Left lung (tissue), 10 donors: ENCODE results near the gene DLG2. TPM values are rescaled to one million over a fixed set of nuclear protein-coding genes. Genes with fewer than 3 reads are reported as not detected.

Experiments used
- ATAC-seq: fragments of 200-7000 bp; cut with Tn5 transposase; one replicate; pipeline ENCODE4 v1.9.1; 2020; ENCODE audit warnings: moderate library complexity
- DNase-seq, 4 donors: peaks; one replicate each; pipeline ENCODE4 v3.0.0-alpha.2; 2013 to 2020
- H3K27ac ChIP-seq, 2 donors: fragments of 200-600 bp; sonication (generic) in 1 of 2; one replicate each; pipeline versions ENCODE4 v1.5.0 to v1.8.0; 2020 to 2021
- H3K27me3 ChIP-seq, 2 donors: fragments of 200-600 bp; sonication (generic) in 1 of 2; one replicate each; pipeline versions ENCODE4 v1.5.0 to v1.8.0; 2020 to 2021
- H3K36me3 ChIP-seq, 2 donors: fragments of 200-600 bp; sonication (generic) in 1 of 2; one replicate each; pipeline versions ENCODE4 v1.5.0 to v1.8.0; 2020 to 2021
- H3K4me1 ChIP-seq, 2 donors: fragments of 200-600 bp; one replicate each; pipeline ENCODE4 v1.8.0; 2021
- H3K4me3 ChIP-seq, 2 donors: fragments of 200-600 bp; sonication (generic) in 1 of 2; one replicate each; pipeline versions ENCODE4 v1.5.0 to v1.8.0; 2020 to 2021; ENCODE audit warnings: mild to moderate bottlenecking in 1 of 2
- H3K9me3 ChIP-seq, 2 donors: fragments of 200-600 bp; sonication (generic) in 1 of 2; one replicate each; pipeline versions ENCODE4 v1.5.0 to v1.8.0; 2020 to 2021
- intact Hi-C, 2 donors: fragments of 100-400 bp; cut with DNase I; formaldehyde crosslinking; loops; one replicate each; pipeline versions ENCODE4 v1.11.2 to v1.14.2; 2022
- polyA plus RNA-seq, 6 donors: library from polyadenylated mRNA; unstranded; fragments of 120-200 nt; gene quantifications; one replicate each; pipeline ENCODE4 v1.2.1, GENCODE V29; 2013; ENCODE audit not compliant: insufficient read length in 6 of 6
- total RNA-seq, 2 donors: library from RNA; stranded (reverse); fragmentation: NEBNext Ultra II Directional; extraction: Animal tissue kit (Norgen Biotek cat#: 25700); gene quantifications; one replicate each; pipeline ENCODE4 v1.2.1, GENCODE V29; 2021
- TF ChIP-seq, protein P1 (sequence below), 2 donors: fragments of 200-600 bp; sonication (generic) in 1 of 2; IDR thresholded peaks; one replicate each; pipeline versions ENCODE4 v1.5.0 to v1.8.0; 2021; ENCODE audit warnings: antibody characterized with exemption in 2 of 2
- donor health status: DM: no; HTN: yes; CAD: no.
- donor health status: DM: no; HTN: no; CAD: no.

The DLG2 gene
- total and polyA plus RNA-seq, 8 donors = 4.5 to 15.0 (median 8.6) TPM

DNA sequence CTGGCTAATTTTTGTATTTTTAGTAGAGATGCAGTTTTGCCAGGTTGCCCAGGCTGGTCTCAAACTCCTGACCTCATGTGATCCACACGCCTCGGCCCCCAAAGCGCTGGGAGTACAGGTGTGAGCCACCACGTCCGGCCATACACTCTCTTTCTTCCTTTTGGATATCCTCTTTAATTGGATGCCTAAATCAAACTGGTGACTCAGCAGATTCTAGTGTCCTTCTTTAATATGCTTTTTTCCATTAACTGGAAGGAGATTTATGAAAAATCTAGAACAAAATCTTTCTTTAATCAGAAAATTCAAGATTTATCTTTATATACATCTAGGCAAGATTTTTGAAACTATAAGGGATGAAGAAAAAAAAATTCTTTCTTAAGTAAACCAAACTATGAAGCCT lies 1371.7 kb downstream of the DLG2 start:
- no peak overlapping the region for H3K27ac ChIP-seq
- no peaks in the 10 kb centered on the region for H3K27me3 ChIP-seq
- H3K4me3 ChIP-seq = no peak overlapping the region
- H3K4me1 ChIP-seq = no peaks in the 10 kb centered on the region
- DNase-seq (no peak), ATAC-seq (no peak)
- intact Hi-C loops = loop anchor here in 1 of 2 donors (10.0 kb wide), 1 partner anchor 411 kb away; no protein-coding TSS in a partner anchor
- no peaks in the 10 kb centered on the region for H3K36me3 ChIP-seq
- no peaks in the 10 kb centered on the region for H3K9me3 ChIP-seq
- TF ChIP-seq, protein P1, sequence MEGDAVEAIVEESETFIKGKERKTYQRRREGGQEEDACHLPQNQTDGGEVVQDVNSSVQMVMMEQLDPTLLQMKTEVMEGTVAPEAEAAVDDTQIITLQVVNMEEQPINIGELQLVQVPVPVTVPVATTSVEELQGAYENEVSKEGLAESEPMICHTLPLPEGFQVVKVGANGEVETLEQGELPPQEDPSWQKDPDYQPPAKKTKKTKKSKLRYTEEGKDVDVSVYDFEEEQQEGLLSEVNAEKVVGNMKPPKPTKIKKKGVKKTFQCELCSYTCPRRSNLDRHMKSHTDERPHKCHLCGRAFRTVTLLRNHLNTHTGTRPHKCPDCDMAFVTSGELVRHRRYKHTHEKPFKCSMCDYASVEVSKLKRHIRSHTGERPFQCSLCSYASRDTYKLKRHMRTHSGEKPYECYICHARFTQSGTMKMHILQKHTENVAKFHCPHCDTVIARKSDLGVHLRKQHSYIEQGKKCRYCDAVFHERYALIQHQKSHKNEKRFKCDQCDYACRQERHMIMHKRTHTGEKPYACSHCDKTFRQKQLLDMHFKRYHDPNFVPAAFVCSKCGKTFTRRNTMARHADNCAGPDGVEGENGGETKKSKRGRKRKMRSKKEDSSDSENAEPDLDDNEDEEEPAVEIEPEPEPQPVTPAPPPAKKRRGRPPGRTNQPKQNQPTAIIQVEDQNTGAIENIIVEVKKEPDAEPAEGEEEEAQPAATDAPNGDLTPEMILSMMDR (IDR thresholded peaks at IDR 0.05) = no peak

DNA sequence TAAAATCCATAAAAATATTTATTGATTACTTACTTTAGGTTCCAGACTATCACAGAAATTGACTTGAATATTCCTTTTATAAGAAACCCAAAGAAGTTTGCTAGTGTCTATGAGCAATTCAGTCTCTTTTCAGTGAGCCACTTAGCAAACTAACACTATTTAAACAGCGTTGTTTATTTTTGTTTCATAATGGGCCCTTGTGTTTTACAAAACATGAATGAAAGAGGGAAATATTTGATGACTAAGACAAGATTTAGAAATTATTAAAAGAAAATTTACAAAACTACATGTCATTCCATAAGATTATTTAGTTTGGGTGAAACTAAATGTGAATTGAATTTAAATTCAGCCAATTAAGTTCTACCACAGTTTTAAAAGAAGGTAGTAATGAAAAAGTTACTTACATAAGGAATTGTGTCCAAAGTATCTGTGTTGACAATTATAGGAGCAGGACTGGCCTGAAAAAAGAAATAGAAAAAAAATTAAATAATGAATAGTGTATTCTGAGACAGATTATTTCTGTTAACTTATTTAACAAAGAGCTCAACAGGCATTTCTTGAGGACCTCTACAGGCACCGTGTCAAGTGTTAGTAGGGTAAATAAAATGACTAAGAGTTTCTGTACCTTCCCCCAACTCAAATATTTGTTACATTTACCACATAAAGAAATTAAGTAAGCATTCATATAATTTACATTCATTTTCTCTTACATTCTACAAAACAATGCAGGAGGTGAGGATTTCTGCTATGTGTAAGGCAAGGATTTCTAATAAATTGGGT lies 1376.1 kb downstream of the DLG2 start:
- ATAC-seq = peak; percentile 55
- Histone ChIP-seq H3K9me3 (no peaks in the 10 kb centered on the region), H3K27me3 (no peaks in the 10 kb centered on the region), H3K4me1 (no peaks in the 10 kb centered on the region), H3K4me3 (no peak overlapping the region), H3K36me3 (no peaks in the 10 kb centered on the region), H3K27ac (peak overlapping the region; percentile 10 to 68)
- peak in 1 of 4 donors; percentile 62 for DNase-seq
- intact Hi-C loops = loop anchor here in 1 of 2 donors (10.0 kb wide), 1 partner anchor 406 kb away; no protein-coding TSS in a partner anchor
- TF ChIP-seq, protein P1 (IDR thresholded peaks at IDR 0.05) = no peak

DNA sequence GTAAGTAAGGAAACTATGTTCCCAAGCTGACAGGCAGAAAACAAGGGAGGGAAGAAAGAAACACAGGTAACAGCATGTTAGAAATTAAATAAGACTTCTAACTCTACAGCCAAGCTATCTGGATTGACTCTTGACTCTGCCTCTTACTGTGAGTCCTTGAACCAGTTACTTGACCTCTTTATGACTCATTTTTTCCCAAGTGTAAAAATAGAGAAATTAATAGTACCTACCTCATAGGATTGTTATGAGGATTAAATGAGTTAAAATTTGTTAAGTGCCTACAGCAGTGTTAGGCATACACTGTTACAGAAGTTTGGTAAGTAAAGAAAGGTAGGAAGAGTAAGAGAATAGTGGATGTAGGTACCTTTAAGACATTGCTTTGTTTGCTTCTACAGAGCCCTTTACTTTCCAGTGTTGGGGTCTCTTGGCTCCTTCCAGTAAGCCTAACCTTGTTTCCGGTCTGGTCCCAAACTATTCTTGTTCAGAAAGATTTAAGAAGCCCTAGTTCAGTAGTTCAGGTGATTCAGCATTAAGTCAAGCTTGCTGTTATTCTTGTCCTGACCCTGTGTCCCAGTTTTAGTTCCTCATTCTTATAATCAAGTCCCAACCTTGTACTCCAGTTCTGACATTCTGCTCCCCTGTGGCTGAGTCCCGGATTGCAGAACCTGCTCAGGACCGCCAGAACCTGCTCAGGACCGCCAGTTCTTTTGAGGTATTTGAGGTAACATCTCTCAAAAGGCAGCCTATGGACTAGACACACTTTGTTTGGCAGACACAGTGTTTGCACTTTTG lies 1377.6 kb downstream of the DLG2 start:
- H3K27me3 ChIP-seq = no peaks in the 10 kb centered on the region
- peak; percentile 85 for ATAC-seq

DNA sequence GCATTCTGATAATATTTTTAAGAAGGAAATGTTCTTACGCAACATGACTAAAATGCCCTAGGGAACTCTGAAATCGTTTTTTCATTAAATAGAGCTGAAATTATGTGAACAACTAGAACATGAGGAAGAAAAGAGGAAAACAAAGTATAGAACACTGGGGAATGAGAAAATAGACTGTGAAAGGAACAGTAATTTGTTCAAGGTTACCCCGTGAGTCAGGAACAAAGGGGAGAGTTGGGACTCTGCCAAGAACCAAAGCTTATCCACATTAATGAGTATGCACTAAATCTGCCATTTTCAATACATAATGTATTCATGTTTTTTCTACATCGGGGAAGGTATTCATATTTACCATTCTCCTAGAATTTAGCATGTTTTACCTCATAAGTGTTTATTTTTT lies 1379.2 kb downstream of the DLG2 start:
- ATAC-seq (no peak), DNase-seq (no peak)
- H3K27me3 ChIP-seq = no peaks in the 10 kb centered on the region
- intact Hi-C loops = no loop called here
- peaks cover 0 to 3% of the 10 kb centered on the region in 2 donors for H3K4me1 ChIP-seq
- no peak overlapping the region for H3K27ac ChIP-seq
- H3K9me3 ChIP-seq = no peaks in the 10 kb centered on the region
- TF ChIP-seq, protein P1 (IDR thresholded peaks at IDR 0.05) = no peak
- H3K36me3 ChIP-seq = no peaks in the 10 kb centered on the region
- no peak overlapping the region for H3K4me3 ChIP-seq

More for the DNA sequence above, 1377.6 kb downstream of the DLG2 start:
- DNase-seq = peak in 1 of 4 donors; percentile 40
- intact Hi-C loops = loop anchor here in 1 of 2 donors (10.0 kb wide), 1 partner anchor 405 kb away; no protein-coding TSS in a partner anchor
- Histone ChIP-seq H3K9me3 (no peaks in the 10 kb centered on the region), H3K4me3 (no peak overlapping the region), H3K27ac (peak overlapping the region; percentile 63 to 68), H3K36me3 (no peaks in the 10 kb centered on the region), H3K4me1 (no peaks in the 10 kb centered on the region)
- TF ChIP-seq, protein P1 (IDR thresholded peaks at IDR 0.05) = no peak

DNA sequence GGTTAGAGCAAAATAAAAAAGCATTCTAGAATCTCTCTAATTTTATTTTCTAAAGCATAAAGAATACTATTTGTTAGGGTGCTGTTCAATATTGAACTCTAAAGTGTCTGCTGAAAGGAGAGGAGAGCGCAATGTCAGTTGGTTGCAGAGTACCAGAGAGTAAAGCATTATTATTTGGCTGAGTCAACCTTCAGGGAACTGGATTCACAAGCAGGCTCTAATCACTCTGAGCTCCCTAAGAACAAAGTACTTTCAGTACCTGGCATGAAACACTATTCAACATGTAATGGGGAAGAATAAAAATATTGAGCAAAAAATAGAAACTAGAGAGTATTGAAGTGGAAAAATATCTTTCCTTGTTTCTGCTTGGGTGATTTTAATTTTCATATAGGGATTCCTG lies 1380.0 kb downstream of the DLG2 start:
- DNase-seq = no peak
- Histone ChIP-seq H3K4me1 (peaks cover 0 to 3% of the 10 kb centered on the region in 2 donors), H3K27ac (no peak overlapping the region), H3K9me3 (no peaks in the 10 kb centered on the region), H3K4me3 (no peak overlapping the region), H3K27me3 (no peaks in the 10 kb centered on the region), H3K36me3 (no peaks in the 10 kb centered on the region)
- ATAC-seq = no peak
- TF ChIP-seq, protein P1 (IDR thresholded peaks at IDR 0.05) = no peak
- intact Hi-C loops = no loop called here
